CD1c-positive myeloid dendritic cell (primary cell): Measurements from ENCODE around the gene NPEPL1.
"Not testable (repeated sequence)": the region's sequence is repeated elsewhere in the genome, so short reads cannot be mapped to it uniquely, and the experiment has no call there.

Experiments used
- DNase-seq: peaks from one replicate; pipeline ENCODE4 v3.0.0-alpha.2; 2016; ENCODE audit errors: extremely low spot score

Gene NPEPL1

DNA sequence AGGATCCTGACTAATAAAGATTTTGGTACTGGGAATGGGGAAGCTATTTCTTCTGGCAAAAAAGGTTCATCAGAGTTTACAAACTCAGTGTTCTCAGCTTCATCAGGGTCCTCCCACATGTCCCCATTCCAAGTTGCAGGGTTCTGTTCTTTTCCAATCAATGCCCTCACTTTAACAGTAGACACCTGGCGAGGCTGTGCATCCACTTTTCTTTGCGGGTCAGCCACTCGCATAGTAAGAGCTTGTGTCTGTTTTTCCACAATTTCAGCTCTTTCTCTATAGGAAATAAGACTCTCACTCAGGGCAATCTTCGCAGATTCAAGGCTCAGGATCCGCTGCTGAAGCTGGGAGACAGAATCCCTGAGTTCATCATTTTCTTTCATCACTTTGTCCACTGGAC, 65.0 kb downstream of the NPEPL1 start:
- not testable (repeated sequence) for DNase-seq

- DNase-seq, result no peak
These were observed 67.3 kb downstream of the NPEPL1 start for GRCh38 chr20:58759947-58760346.

- peak; percentile 10 for DNase-seq
These were observed 68.3 kb downstream of the NPEPL1 start for GRCh38 chr20:58760856-58761255.

- no peak for DNase-seq
These were observed 69.5 kb downstream of the NPEPL1 start for GRCh38 chr20:58762120-58762519.

DNA sequence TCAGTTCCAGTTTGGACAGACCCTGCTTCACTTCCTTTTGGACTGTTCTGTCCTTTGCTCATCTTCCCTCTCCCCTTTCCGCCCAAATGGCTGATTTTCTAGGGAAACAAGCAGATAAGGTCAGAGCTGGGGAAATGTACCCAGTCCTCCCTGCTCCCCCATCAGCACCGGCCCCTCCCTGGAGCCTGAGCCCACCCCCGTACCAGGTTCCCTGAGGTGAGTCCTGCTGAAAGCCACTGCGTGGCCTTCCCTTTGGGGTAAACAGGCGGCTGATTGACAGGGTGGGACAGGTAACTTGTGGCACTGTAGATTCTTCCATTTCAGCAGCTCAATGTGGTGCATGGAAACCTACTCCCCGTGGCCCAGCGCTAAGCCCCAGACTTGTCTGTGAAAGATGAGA, 70.5 kb downstream of the NPEPL1 start:
- no peak for DNase-seq
